ENCODE measurements around the gene IGF1R.

Gene IGF1R

GRCh38 chr15:98950248-98950647 is 301.9 kb downstream of the IGF1R start:
- TF ChIP-seq CTCF (IDR thresholded peaks at IDR 0.05; ENCODE audit: low read depth, low read length, missing control alignments): no peak
- H3K4me3 ChIP-seq (ENCODE audit: low read depth, low read length): no peak overlapping the region
- DNase-seq (ENCODE audit: low read depth): no peak

- no peak for DNase-seq (ENCODE audit: low read depth)
- TF ChIP-seq CTCF (IDR thresholded peaks at IDR 0.05; ENCODE audit: low read depth, low read length, missing control alignments): no peak
- H3K4me3 ChIP-seq (ENCODE audit: low read depth, low read length): no peak overlapping the region
These were observed 302.7 kb downstream of the IGF1R start for GRCh38 chr15:98951004-98951403.

DNA sequence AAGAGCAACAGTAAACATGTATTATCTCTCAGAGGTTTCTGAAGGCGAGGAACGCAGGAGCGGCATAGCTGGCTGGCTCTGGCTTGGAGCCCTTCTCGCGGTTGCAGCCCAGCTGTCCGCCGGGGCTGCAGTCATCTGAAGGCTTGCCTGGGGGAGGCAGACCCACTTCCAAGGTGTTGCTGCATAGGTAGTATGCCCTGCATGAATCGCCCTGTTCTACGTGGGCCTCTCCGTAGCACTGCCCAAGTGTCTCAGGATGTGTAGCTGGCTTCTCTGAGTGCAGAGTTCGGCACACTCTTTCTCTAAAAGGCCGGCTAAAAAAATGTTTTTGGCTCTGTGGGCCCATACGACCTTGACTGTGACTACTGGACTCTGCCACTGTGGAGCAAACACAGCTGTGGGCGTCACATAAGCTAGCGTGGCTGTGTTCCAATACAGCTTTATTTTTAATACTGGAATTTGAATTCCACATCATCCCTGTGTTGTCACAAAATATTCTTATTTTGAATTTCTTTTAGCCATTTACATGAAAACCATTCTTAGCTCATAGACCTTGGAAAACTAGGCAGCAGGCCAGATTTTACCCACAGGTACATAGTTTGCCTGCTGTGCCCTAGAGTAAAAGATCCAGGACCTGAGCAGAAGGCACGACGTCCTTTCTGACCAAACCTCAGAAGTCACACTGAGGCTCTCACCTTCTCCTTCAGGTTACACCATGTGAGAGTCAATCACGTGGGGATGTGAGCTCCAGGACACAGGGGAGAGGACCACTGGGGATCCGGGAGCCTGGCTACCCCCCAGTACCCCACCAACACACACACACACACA is 303.4 kb downstream of the IGF1R start:
- no peak overlapping the region for H3K4me3 ChIP-seq (ENCODE audit: low read depth, low read length)
- TF ChIP-seq CTCF (IDR thresholded peaks at IDR 0.05; ENCODE audit: low read depth, low read length, missing control alignments): no peak

GRCh38 chr15:98952381-98952803 is 304.1 kb downstream of the IGF1R start:
- peak; percentile 81 for DNase-seq (ENCODE audit: low read depth)
- no peak for TF ChIP-seq CTCF (IDR thresholded peaks at IDR 0.05; ENCODE audit: low read depth, low read length, missing control alignments)
- H3K4me3 ChIP-seq (ENCODE audit: low read depth, low read length): no peak overlapping the region; the same call in 1 of the 2 replicates

More for the DNA sequence above, 303.4 kb downstream of the IGF1R start:
- no peak for DNase-seq (ENCODE audit: low read depth)

DNA sequence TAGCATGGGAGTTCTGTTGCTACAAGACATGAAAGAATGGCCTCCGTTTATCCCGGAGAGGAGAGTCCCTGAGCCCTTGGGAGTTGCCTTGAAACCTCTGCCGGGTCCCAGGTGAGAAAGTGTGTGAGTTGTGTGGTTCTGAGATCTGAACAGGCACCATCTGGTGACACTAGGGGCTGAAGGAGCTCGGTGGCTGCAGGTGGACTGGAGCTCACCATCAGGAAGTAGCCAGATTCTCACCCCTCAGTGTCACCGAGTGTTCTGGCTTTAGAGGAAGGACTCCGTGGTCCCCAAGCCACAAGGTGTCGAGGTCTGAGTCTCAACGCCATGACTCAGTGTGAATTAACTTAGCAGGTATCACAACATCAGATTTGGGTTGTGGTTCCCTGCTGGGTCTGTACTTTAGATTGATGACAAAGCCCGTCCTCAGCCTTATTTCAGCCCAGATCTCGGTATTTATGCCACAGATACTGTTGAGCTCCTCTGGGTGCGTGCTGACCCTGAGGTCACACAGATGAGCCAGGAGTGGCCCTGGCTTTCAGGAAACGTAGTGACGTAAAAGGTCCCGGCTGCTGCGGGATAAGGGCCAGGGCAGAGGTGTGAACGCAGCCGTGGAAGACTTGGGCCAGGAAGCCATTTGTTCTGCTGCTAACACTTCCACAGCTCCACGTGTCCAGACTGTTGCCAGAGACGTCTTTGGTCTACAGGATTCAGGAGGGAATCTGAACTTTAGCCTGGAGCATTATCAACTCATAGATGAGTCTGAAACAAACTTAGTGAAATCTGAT is 304.9 kb downstream of the IGF1R start:
- no peak for TF ChIP-seq CTCF (IDR thresholded peaks at IDR 0.05; ENCODE audit: low read depth, low read length, missing control alignments)
- no peak overlapping the region; the same call in 1 of the 2 replicates for H3K4me3 ChIP-seq (ENCODE audit: low read depth, low read length)
- peak; percentile 21 for DNase-seq (ENCODE audit: low read depth)

DNA sequence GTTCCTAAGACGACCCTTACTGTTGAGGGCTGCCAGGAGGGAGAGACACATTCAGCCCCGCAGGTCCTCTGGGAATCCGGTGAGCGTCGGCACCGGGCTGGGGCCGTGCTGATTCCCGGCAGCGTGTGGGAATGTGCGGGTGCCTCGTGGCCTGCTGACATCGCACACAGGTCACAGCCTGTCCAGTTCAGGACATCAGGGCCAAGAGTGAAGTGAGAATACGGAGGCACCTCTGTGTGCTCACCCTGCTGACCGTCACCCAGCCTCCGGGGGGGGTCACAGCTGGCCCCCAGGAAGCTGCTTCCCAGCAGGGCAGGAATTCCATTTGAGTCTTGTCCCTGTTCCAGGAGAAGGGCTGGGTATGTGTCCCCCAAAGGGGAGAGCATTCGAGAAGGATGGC is 305.6 kb downstream of the IGF1R start:
- no peak for DNase-seq (ENCODE audit: low read depth)
- H3K4me3 ChIP-seq (ENCODE audit: low read depth, low read length): no peak overlapping the region
- no peak for TF ChIP-seq CTCF (IDR thresholded peaks at IDR 0.05; ENCODE audit: low read depth, low read length, missing control alignments)

All from GM12864 (cell line).